Endodermal cell (in vitro differentiated cells): ENCODE results near the gene DPP6. TPM values are rescaled to one million over a fixed set of nuclear protein-coding genes. Genes with fewer than 3 reads are reported as not detected.

ENCODE experiments used
- DNase-seq: peaks from one replicate; pipeline ENCODE4 v3.0.0-alpha.2; 2017
- H3K27ac ChIP-seq: 2 replicates; pipeline ENCODE4 v1.5.1; 2013; ENCODE audit warnings: mild to moderate bottlenecking, low read depth, low read length, moderate library complexity
- H3K27me3 ChIP-seq: 2 replicates; pipeline ENCODE4 v1.6.1; 2013; ENCODE audit warnings: mild to moderate bottlenecking, low read length, moderate library complexity; ENCODE audit not compliant: insufficient read depth, control insufficient read depth, poor library complexity, severe bottlenecking
- H3K36me3 ChIP-seq: 2 replicates; pipeline ENCODE4 v1.7.0; 2013; ENCODE audit warnings: mild to moderate bottlenecking, low read length, moderate library complexity; ENCODE audit not compliant: control insufficient read depth, insufficient read depth
- H3K4me1 ChIP-seq: one replicate; pipeline ENCODE4 v1.7.0; 2013; ENCODE audit warnings: low read length; ENCODE audit not compliant: control insufficient read depth, insufficient read depth
- H3K4me3 ChIP-seq: 2 replicates; pipeline ENCODE4 v1.5.1; 2013; ENCODE audit warnings: mild to moderate bottlenecking, low read length, moderate library complexity
- H3K9ac ChIP-seq: 2 replicates; pipeline ENCODE4 v1.6.1; 2013; ENCODE audit warnings: mild to moderate bottlenecking, low read length, moderate library complexity; ENCODE audit not compliant: poor library complexity, severe bottlenecking; ENCODE audit errors: extremely low read depth
- H3K9me3 ChIP-seq: 2 replicates; pipeline ENCODE4 v1.6.1; 2013; ENCODE audit warnings: mild to moderate bottlenecking, low read length, moderate library complexity; ENCODE audit not compliant: control insufficient read depth
- H3K27ac Mint-ChIP-seq: 2 replicates; pipeline ENCODE4 v1.8.0; 2020; ENCODE audit warnings: mixed read lengths
- H3K27me3 Mint-ChIP-seq: 2 replicates; pipeline ENCODE4 v1.8.0; 2021; ENCODE audit warnings: mild to moderate bottlenecking, mixed read lengths; ENCODE audit not compliant: insufficient read depth
- H3K36me3 Mint-ChIP-seq: 2 replicates; pipeline ENCODE4 v1.8.0; 2020; ENCODE audit warnings: low read depth, mixed read lengths
- H3K4me1 Mint-ChIP-seq: 2 replicates; pipeline ENCODE4 v1.8.0; 2020; ENCODE audit warnings: mixed read lengths
- H3K4me3 Mint-ChIP-seq: 2 replicates; pipeline ENCODE4 v1.8.0; 2020; ENCODE audit warnings: mild to moderate bottlenecking, moderate library complexity, mixed read lengths
- H3K9me3 Mint-ChIP-seq: 2 replicates; pipeline ENCODE4 v1.8.0; 2020; ENCODE audit warnings: mild to moderate bottlenecking, mixed read lengths
- CTCF ChIP-seq: fragments of 200-600 bp; sonication (generic); conservative IDR thresholded peaks from 2 replicates; pipeline ENCODE4 v1.5.0; 2021; ENCODE audit warnings: antibody characterized with exemption, mild to moderate bottlenecking
- WGBS, 2 experiments: methylation state at CpG; one replicate each; pipeline versions ENCODE4 v1.1.5 to v1.1.7; 2013; ENCODE audit warnings: missing lambda C conversion rate in 2 of 2, mixed read lengths in 1 of 2; ENCODE audit not compliant: insufficient coverage in 1 of 2, insufficient read length in 1 of 2; 5-methylcytosine and 5-hydroxymethylcytosine counted together
- total RNA-seq, 2 donors: library from RNA; stranded (reverse); fragmentation: NEBNext Ultra II Directional in 1 of 2; extraction: Animal tissue kit (Norgen Biotek cat#: 25700) in 1 of 2; gene quantifications; 2 replicates in 1 of 2; 3 replicates in 1 of 2; pipeline ENCODE4 v1.2.1, GENCODE V29; 2021

DPP6 gene
- total RNA-seq, 2 donors from 2014 or later, result 1.7 to 3.0 TPM

- H3K27ac ChIP-seq, result no peak overlapping the region
- peaks cover 30% of the 10 kb centered on the region for H3K4me1 Mint-ChIP-seq
Measured at GRCh38 chr7:154915600-154915999, 863.4 kb downstream of the DPP6 start.

GRCh38 chr7:154916381-154916780 is 864.2 kb downstream of the DPP6 start:
- no peak overlapping the region for H3K27ac ChIP-seq
- TF ChIP-seq CTCF, result no peak
- no peaks in the 10 kb centered on the region for H3K36me3 ChIP-seq
- H3K9me3 Mint-ChIP-seq, result peaks cover 4% of the 10 kb centered on the region
- H3K9me3 ChIP-seq, result peaks cover 7% of the 10 kb centered on the region
- no peak overlapping the region for H3K9ac ChIP-seq
- no peaks in the 10 kb centered on the region for H3K36me3 Mint-ChIP-seq
- H3K27ac Mint-ChIP-seq, result no peak overlapping the region
- H3K27me3 Mint-ChIP-seq, result peaks cover 23% of the 10 kb centered on the region
- peaks cover 30% of the 10 kb centered on the region for H3K4me1 Mint-ChIP-seq
- DNase-seq, result no peak
- no peak overlapping the region for H3K4me3 Mint-ChIP-seq
- H3K4me3 ChIP-seq, result no peak overlapping the region
- peaks cover 8% of the 10 kb centered on the region for H3K4me1 ChIP-seq
- 86 to 95% methylated on average over 7 to 14 of the region's 14 CpGs for WGBS, 2 experiments
- peaks cover 8% of the 10 kb centered on the region for H3K27me3 ChIP-seq

More at GRCh38 chr7:154915600-154915999, 863.4 kb downstream of the DPP6 start:
- Mint-ChIP-seq H3K9me3 (peaks cover 12% of the 10 kb centered on the region), H3K36me3 (no peaks in the 10 kb centered on the region), H3K27ac (no peak overlapping the region), H3K27me3 (peaks cover 27% of the 10 kb centered on the region), H3K4me3 (no peak overlapping the region)
- peaks cover 14% of the 10 kb centered on the region for H3K9me3 ChIP-seq
- peaks cover 8% of the 10 kb centered on the region for H3K27me3 ChIP-seq
- H3K4me1 ChIP-seq, result peaks cover 8% of the 10 kb centered on the region
- no peak for DNase-seq
- H3K36me3 ChIP-seq, result no peaks in the 10 kb centered on the region
- WGBS, 2 experiments, result 96 to 100% methylated on average over 1 to 4 of the region's 4 CpGs
- no peak for TF ChIP-seq CTCF
- no peak overlapping the region for H3K9ac ChIP-seq
- no peak overlapping the region for H3K4me3 ChIP-seq

GRCh38 chr7:154916856-154917807 is 864.9 kb downstream of the DPP6 start:
- WGBS, 2 experiments, result 96 to 99% methylated on average over 7 to 13 of the region's 13 CpGs
- Histone ChIP-seq H3K9me3 (no peaks in the 10 kb centered on the region), H3K4me1 (peaks cover 8% of the 10 kb centered on the region), H3K4me3 (no peak overlapping the region), H3K9ac (no peak overlapping the region), H3K27me3 (peaks cover 8% of the 10 kb centered on the region), H3K36me3 (no peaks in the 10 kb centered on the region), H3K27ac (no peak overlapping the region)
- Mint-ChIP-seq H3K36me3 (no peaks in the 10 kb centered on the region), H3K4me3 (no peak overlapping the region), H3K9me3 (peaks cover 3% of the 10 kb centered on the region), H3K27me3 (peaks cover 23% of the 10 kb centered on the region), H3K27ac (peak overlapping the region; percentile 93), H3K4me1 (peaks cover 30% of the 10 kb centered on the region)
- DNase-seq, result no peak
- TF ChIP-seq CTCF, result no peak
